Activated CD8-positive, alpha-beta memory T cell treated with anti-CD3 and anti-CD28 coated beads, Interleukin-2, amount 10 ng/mL, durations not matched to agents 7 days and 5 days (primary cell): ENCODE results near the gene HAUS3. TPM values are rescaled to one million over a fixed set of nuclear protein-coding genes. Genes with fewer than 3 reads are reported as not detected.
"Not testable (repeated sequence)": the region's sequence is repeated elsewhere in the genome, so short reads cannot be mapped to it uniquely, and the experiment has no call there.

ENCODE experiments used
- ATAC-seq: fragments of 150-1000 bp; cut with Tn5 transposase; one replicate; pipeline ENCODE4 v1.10.0; 2021; ENCODE audit warnings: moderate library complexity
- CTCF ChIA-PET: fragments of 350-600 bp; sonication (Branson Sonifier 250); formaldehyde crosslinking; loops from one replicate; lab custom pipeline; 2021; ENCODE audit warnings: antibody characterized with exemption; lab: Charles Lee
- DNase-seq: peaks from one replicate; pipeline ENCODE4 v3.0.0-alpha.2; 2020
- H3K27ac Mint-ChIP-seq: one replicate; pipeline ENCODE4 v1.8.0; 2021; ENCODE audit warnings: mild to moderate bottlenecking, mixed read lengths
- H3K27me3 Mint-ChIP-seq: one replicate; pipeline ENCODE4 v1.8.0; 2021; ENCODE audit warnings: mixed read lengths
- H3K36me3 Mint-ChIP-seq: one replicate; pipeline ENCODE4 v1.8.0; 2021; ENCODE audit warnings: mild to moderate bottlenecking, mixed read lengths
- H3K4me1 Mint-ChIP-seq: one replicate; pipeline ENCODE4 v1.8.0; 2021; ENCODE audit warnings: mixed read lengths
- H3K4me3 Mint-ChIP-seq: one replicate; pipeline ENCODE4 v1.8.0; 2021; ENCODE audit warnings: mild to moderate bottlenecking, moderate library complexity, mixed read lengths
- H3K9me3 Mint-ChIP-seq: one replicate; pipeline ENCODE4 v1.8.0; 2022; ENCODE audit warnings: low read depth, mixed read lengths
- total RNA-seq, 2 experiments: library from RNA; stranded (reverse); gene quantifications; one replicate each; pipeline ENCODE4 v1.2.3, GENCODE V29; 2021

Gene HAUS3
- total RNA-seq, 2 experiments from 2014 or later, result 29.8 to 34.5 TPM

DNA sequence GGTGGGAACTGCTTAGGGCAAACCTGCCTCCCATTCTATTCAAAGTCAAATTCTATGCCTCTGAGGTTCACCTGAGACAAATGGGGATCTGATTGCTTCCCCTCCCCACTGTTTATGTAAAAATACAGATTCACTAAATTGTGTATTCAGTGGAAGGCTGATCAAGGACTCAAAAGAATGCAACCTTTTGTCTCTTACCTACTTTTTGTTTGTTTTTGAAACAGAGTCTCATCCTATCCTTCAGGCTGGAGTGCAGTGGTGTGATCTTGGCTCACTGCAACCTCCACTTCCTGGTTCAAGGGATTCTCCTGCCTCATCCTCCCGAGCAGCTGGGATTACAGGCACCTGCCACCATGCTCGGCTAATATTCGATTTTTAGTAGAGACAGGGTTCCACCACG, 20.5 kb downstream of the HAUS3 start:
- not testable (repeated sequence) for H3K27ac Mint-ChIP-seq, DNase-seq, H3K36me3 Mint-ChIP-seq, H3K27me3 Mint-ChIP-seq, ATAC-seq, H3K9me3 Mint-ChIP-seq, H3K4me3 Mint-ChIP-seq
- peaks cover 13% of the 10 kb centered on the region for H3K4me1 Mint-ChIP-seq
- CTCF ChIA-PET, result interaction anchor here (1.2 to 6.3 kb wide), 10 partner anchors 12 to 241 kb away, joined by 3 to 71 read pairs (median 10); partner anchors contain the start of genes CFAP99, HAUS3, POLN and ZFYVE28

- CTCF ChIA-PET, result interaction anchor here (0.6 to 6.3 kb wide), 50 partner anchors 9 to 472 kb away, joined by 3 to 71 read pairs (median 4); partner anchors contain the start of genes CFAP99, HAUS3, MXD4 and POLN
- peak; percentile 96 for ATAC-seq
- Mint-ChIP-seq H3K9me3 (no peaks in the 10 kb centered on the region), H3K27me3 (no peaks in the 10 kb centered on the region), H3K27ac (no peak overlapping the region), H3K4me1 (peaks cover 13% of the 10 kb centered on the region), H3K36me3 (peaks cover 3% of the 10 kb centered on the region), H3K4me3 (no peak overlapping the region)
- DNase-seq, result peak; percentile 85
Measured at GRCh38 chr4:2220016-2220630, 21.8 kb downstream of the HAUS3 start.

DNA sequence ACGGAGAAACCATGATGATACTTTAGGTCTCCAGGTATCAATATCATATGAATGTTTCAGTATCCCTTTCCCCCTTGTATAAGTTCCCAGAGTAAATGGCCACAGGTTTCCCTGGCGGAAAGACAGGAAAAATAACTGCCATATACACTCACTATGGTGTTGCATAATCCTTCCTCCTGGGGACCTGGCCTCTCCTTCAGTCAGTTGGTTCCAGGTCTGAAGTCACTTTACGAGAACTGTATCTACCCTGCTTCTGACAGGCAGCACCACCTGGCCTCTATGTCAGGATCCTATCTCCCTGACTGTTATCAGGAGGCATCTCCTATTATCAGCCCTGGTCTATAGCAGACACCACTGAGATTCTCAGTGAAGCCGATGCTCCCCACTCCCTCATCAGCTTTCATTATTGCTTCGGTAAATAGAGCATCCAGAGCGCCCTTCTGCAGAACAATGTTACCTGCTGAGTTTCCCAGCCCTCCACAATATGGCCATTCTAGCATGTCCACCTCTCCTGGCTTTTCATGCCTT, 22.6 kb downstream of the HAUS3 start:
- peaks cover 13% of the 10 kb centered on the region for H3K4me1 Mint-ChIP-seq
- no peak overlapping the region for H3K27ac Mint-ChIP-seq
- no peaks in the 10 kb centered on the region for H3K9me3 Mint-ChIP-seq
- H3K27me3 Mint-ChIP-seq, result no peaks in the 10 kb centered on the region
- H3K36me3 Mint-ChIP-seq, result peaks cover 2% of the 10 kb centered on the region
- CTCF ChIA-PET, result interaction anchor here (0.7 to 6.3 kb wide), 31 partner anchors 10 to 316 kb away, joined by 3 to 71 read pairs (median 5); partner anchors contain the start of genes CFAP99, HAUS3, POLN and RNF4
- ATAC-seq, result no peak
- no peak for DNase-seq
- H3K4me3 Mint-ChIP-seq, result no peak overlapping the region

- Mint-ChIP-seq H3K4me3 (no peak overlapping the region), H3K4me1 (peaks cover 13% of the 10 kb centered on the region), H3K27me3 (no peaks in the 10 kb centered on the region), H3K9me3 (no peaks in the 10 kb centered on the region), H3K36me3 (peaks cover 2% of the 10 kb centered on the region), H3K27ac (no peak overlapping the region)
- no peak for ATAC-seq
- CTCF ChIA-PET, result interaction anchor here (0.6 to 6.3 kb wide), 3 partner anchors 9 to 224 kb away, joined by 3 to 71 read pairs (median 3); no protein-coding TSS in a partner anchor
- no peak for DNase-seq
Measured at GRCh38 chr4:2218436-2218835, 23.5 kb downstream of the HAUS3 start.

- ATAC-seq, result no peak
- peaks cover 13% of the 10 kb centered on the region for H3K4me1 Mint-ChIP-seq
Measured at GRCh38 chr4:2217726-2218125, 24.2 kb downstream of the HAUS3 start.

GRCh38 chr4:2212831-2213230, 29.1 kb downstream of the HAUS3 start:
- no peaks in the 10 kb centered on the region for H3K9me3 Mint-ChIP-seq
- no peaks in the 10 kb centered on the region for H3K27me3 Mint-ChIP-seq
- no peak for ATAC-seq
- no peak overlapping the region for H3K4me3 Mint-ChIP-seq
- DNase-seq, result no peak
- H3K4me1 Mint-ChIP-seq, result peaks cover 3% of the 10 kb centered on the region
- H3K36me3 Mint-ChIP-seq, result no peaks in the 10 kb centered on the region
- no peak overlapping the region for H3K27ac Mint-ChIP-seq
- CTCF ChIA-PET, result no interaction called here

More at GRCh38 chr4:2217726-2218125, 24.2 kb downstream of the HAUS3 start:
- CTCF ChIA-PET, result interaction anchor here (0.9 to 6.3 kb wide), 4 partner anchors 23 to 318 kb away, joined by 3 to 71 read pairs (median 4); no protein-coding TSS in a partner anchor
- Mint-ChIP-seq H3K9me3 (no peaks in the 10 kb centered on the region), H3K4me3 (no peak overlapping the region), H3K27me3 (no peaks in the 10 kb centered on the region), H3K27ac (no peak overlapping the region), H3K36me3 (no peaks in the 10 kb centered on the region)
- DNase-seq, result no peak

GRCh38 chr4:2202789-2203188, 39.1 kb downstream of the HAUS3 start:
- H3K27ac Mint-ChIP-seq, result not testable (repeated sequence)

DNA sequence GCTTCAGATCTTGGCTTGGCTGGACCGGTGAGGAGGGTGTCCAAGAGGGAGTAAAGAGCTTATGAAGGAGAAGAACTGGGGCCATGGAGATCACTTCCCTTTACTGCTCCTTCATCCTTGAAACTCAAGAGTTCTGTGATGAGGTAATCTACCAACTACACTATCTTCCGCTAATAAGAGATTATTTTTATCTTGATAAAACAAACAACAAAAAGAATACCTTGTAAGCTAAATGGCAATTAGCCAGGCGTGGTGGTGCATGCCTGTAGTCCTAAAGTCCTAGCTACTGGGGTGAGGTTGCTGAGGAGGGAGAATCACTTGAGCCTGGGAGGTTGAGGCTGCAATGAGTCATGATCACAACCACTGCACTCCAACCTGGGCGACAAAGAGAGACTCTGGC, 47.4 kb downstream of the HAUS3 start:
- CTCF ChIA-PET, result interaction anchor here (1.9 kb wide), 1 partner anchor 26 kb away, joined by 4 read pairs; no protein-coding TSS in a partner anchor
- Mint-ChIP-seq H3K9me3 (no peaks in the 10 kb centered on the region), H3K27ac (no peak overlapping the region), H3K36me3 (peaks cover 13% of the 10 kb centered on the region), H3K4me1 (no peaks in the 10 kb centered on the region), H3K27me3 (no peaks in the 10 kb centered on the region), H3K4me3 (no peak overlapping the region)
- ATAC-seq (no peak), DNase-seq (no peak)

More at GRCh38 chr4:2202789-2203188, 39.1 kb downstream of the HAUS3 start:
- DNase-seq, H3K4me3 Mint-ChIP-seq, ATAC-seq, H3K4me1 Mint-ChIP-seq, H3K27me3 Mint-ChIP-seq, H3K9me3 Mint-ChIP-seq, CTCF ChIA-PET: not testable (repeated sequence)
- H3K36me3 Mint-ChIP-seq, result peaks cover 16% of the 10 kb centered on the region

DNA sequence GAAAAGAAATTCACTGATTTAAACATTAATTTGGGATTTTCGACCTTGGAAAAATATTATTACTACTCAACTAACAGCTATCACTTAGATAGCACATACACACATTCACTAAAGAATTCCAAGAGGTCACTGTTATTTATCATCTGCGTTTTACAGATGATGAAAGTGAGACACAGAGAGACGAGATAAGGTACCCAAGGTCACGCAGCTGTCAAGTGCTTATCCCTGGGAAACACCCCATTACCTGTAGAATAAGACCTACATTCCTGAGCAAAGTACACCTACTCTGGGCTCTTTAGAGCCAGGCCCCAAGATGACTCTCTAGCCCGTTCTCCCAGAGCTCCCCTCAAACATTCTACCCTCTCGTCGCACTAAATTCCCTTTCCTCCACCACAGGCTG, 48.6 kb downstream of the HAUS3 start:
- no peaks in the 10 kb centered on the region for H3K27me3 Mint-ChIP-seq
- no peak overlapping the region for H3K4me3 Mint-ChIP-seq
- DNase-seq (no peak), ATAC-seq (no peak)
- H3K27ac Mint-ChIP-seq, result no peak overlapping the region
- peaks cover 10% of the 10 kb centered on the region for H3K36me3 Mint-ChIP-seq
- H3K9me3 Mint-ChIP-seq, result no peaks in the 10 kb centered on the region
- H3K4me1 Mint-ChIP-seq, result no peaks in the 10 kb centered on the region
- CTCF ChIA-PET, result interaction anchor here (1.0 kb wide), 1 partner anchor 206 kb away, joined by 3 read pairs; no protein-coding TSS in a partner anchor

- no peak overlapping the region for H3K4me3 Mint-ChIP-seq
- peaks cover 24% of the 10 kb centered on the region for H3K36me3 Mint-ChIP-seq
- H3K27ac Mint-ChIP-seq, result no peak overlapping the region
- no peak for DNase-seq
- H3K27me3 Mint-ChIP-seq, result no peaks in the 10 kb centered on the region
- H3K9me3 Mint-ChIP-seq, result no peaks in the 10 kb centered on the region
- H3K4me1 Mint-ChIP-seq, result peaks cover 5% of the 10 kb centered on the region
- CTCF ChIA-PET, result interaction anchor here (0.7 to 1.6 kb wide), 2 partner anchors 22 to 163 kb away, joined by 3 read pairs; no protein-coding TSS in a partner anchor
- no peak for ATAC-seq
Measured at GRCh38 chr4:2186865-2187172, 55.1 kb downstream of the HAUS3 start.

GRCh38 chr4:2186133-2186864, 55.6 kb downstream of the HAUS3 start:
- CTCF ChIA-PET, result interaction anchor here (0.7 to 1.6 kb wide), 2 partner anchors 23 to 164 kb away, joined by 3 read pairs; no protein-coding TSS in a partner anchor
- H3K4me3 Mint-ChIP-seq, result no peak overlapping the region
- ATAC-seq (no peak), DNase-seq (no peak)
- peaks cover 24% of the 10 kb centered on the region for H3K36me3 Mint-ChIP-seq
- H3K27ac Mint-ChIP-seq, result no peak overlapping the region
- no peaks in the 10 kb centered on the region for H3K9me3 Mint-ChIP-seq
- H3K27me3 Mint-ChIP-seq, result no peaks in the 10 kb centered on the region
- H3K4me1 Mint-ChIP-seq, result peaks cover 5% of the 10 kb centered on the region

DNA sequence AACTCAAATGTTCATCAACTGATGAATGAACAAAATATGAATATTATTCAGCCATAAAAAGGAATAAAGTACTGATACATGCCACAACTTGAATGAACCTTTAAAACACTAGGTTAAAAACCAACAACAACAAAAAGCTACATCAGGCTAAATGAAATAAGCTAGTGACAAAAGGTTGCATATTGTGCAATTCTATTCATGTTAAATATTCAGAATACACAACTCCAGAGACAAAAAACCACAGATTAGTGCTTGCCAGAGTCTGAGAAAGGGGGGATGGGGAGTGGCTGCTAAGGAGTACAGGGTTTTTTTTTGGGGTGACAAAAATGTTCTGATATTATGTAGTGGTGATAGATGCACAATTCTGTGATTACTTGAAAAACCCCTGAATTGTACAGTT, 58.5 kb downstream of the HAUS3 start:
- Mint-ChIP-seq H3K4me3 (no peak overlapping the region), H3K36me3 (peaks cover 21% of the 10 kb centered on the region), H3K27me3 (no peaks in the 10 kb centered on the region), H3K27ac (no peak overlapping the region), H3K4me1 (peaks cover 5% of the 10 kb centered on the region), H3K9me3 (no peaks in the 10 kb centered on the region)
- DNase-seq (no peak), ATAC-seq (no peak)
- CTCF ChIA-PET, result no interaction called here

DNA sequence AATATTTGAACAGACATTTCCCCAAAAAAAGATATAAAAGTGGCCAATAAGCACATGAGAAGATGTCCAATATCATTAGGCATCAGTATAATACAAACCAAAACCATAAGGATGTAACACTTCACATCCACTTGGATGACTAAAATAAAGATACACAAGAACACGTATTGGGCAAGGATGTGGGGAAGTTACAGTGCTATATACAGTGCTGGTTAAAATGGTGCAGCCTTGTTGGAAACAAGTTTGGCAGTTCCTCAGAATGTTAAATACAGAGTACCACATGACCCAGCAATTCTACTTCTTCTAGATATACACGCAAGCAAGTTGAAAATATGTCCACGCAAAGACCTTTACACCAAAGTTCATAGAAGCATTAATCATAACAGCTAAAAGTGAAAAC, 58.9 kb downstream of the HAUS3 start:
- no peak for ATAC-seq
- peaks cover 5% of the 10 kb centered on the region for H3K4me1 Mint-ChIP-seq
- no peaks in the 10 kb centered on the region for H3K9me3 Mint-ChIP-seq
- no peak for DNase-seq
- H3K36me3 Mint-ChIP-seq, result peaks cover 20% of the 10 kb centered on the region
- H3K27ac Mint-ChIP-seq, result no peak overlapping the region
- H3K27me3 Mint-ChIP-seq, result no peaks in the 10 kb centered on the region
- CTCF ChIA-PET, result no interaction called here
- no peak overlapping the region for H3K4me3 Mint-ChIP-seq
